ENCODE measurements around the gene SPG11.
"Not testable (repeated sequence)": the region's sequence is repeated elsewhere in the genome, so short reads cannot be mapped to it uniquely, and the experiment has no call there.

Gene SPG11

DNA sequence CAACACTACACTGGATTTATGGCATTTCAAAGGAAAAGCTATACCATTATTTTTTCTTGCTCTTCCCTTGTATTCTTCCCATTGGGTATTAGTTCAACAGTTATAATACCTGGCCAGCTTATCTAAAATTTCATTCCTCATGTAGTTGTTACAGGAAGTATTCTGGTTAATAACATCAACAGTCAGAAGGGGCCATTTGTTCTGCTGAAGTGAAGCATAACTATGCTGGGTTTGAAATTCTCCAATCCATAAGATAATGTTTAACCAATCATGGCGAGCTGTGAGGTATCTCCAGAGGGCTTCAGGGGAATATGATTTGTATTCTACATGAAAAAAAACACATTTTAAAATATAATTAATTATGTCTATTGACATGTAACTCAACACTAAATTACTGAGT lies 43.4 kb downstream of the SPG11 start:
- DNase-seq: no peak

DNA sequence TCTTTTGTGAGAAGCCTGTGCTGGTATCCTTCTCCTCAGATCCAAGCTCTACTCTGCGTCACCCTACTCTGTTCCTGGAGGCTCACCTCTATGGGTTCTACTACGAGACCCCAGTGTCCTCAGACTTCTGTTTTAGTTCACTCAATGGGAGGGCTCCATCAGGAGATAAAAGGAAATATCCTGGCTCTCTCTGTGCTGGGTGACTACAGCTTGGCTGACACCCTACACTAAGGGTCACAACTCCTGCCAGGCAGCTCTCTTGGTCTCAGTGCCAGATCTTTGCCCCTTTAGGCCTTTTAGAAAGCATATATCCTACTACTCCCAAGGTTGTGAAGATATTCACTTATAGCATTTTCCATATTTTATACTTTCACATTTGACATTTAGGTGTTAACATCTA lies 46.5 kb downstream of the SPG11 start:
- no peak for DNase-seq

DNA sequence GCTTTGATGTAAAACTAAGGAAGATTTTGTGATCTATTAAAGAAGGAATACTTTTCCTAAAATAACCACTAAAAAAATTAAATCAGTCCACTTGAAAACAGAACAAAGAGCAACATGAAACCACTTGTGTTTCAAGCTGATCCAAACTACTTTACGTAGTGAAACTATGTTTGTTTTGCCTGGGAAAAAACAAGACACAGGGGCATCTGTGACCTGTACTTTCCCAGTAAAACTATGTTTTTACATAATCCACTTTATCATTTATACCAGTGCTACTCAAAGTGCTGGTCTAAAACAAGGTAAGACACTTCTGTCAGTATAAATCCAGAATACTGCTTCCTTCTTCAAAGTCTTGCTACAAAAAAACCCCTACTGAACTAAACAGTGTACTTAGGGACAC lies 56.7 kb downstream of the SPG11 start:
- no peak for DNase-seq

DNA sequence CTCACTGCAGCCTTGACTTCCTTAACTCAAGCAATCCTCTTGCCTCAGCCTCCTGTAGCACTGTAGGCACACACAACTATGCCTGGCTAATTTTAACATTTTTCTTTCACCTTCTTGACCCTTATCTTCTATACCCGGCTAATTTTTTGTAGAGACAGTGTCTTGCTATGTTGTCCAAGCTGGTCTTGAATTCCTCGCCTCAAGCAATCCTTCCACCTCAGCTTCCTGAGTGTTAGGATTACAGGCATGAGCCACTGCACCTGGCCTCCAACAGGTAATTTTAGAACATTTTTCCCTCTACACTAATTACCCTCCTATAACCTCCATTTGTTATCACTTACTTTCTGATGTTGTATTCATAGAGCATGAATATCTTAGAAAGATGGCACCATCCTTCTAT lies 60.3 kb downstream of the SPG11 start:
- DNase-seq: no peak

DNA sequence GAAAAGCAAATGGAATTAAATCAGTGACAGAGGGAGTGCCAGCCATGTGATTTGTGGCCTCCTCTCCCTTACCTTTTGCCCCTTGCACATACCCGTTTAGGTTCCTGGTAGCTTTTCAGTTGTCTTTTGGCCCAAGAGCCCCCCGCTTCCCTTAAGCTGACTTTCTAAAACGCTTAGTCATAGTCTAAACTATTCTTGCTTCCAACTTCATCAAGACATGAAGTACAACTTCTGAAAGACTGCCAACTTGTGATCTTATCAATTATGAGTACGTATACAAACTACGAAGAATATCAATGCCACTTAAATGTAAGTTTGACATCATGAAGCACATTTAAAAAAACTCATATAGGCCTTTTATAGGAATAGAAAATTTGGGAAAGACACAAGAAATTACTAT lies 64.6 kb downstream of the SPG11 start:
- no peak for DNase-seq

DNA sequence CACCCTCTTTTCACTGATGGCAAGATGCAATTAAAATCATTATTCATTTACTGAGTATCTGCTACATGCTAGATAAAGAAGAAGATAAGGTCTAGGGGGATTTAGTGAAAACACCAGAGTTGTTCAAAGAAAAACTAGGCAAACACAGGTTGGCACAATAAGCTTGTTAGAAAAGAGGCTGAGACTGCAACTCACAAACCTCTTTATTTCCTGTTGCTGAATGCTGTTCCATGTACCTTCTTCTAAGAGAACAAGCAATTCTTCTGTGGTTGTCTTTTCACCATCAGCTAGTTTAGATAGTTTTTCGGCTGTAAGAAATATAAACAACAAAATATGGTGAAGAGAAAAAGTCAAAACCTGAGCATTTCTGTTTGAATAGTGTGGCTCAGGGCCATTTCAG lies 65.4 kb downstream of the SPG11 start:
- DNase-seq: no peak

DNA sequence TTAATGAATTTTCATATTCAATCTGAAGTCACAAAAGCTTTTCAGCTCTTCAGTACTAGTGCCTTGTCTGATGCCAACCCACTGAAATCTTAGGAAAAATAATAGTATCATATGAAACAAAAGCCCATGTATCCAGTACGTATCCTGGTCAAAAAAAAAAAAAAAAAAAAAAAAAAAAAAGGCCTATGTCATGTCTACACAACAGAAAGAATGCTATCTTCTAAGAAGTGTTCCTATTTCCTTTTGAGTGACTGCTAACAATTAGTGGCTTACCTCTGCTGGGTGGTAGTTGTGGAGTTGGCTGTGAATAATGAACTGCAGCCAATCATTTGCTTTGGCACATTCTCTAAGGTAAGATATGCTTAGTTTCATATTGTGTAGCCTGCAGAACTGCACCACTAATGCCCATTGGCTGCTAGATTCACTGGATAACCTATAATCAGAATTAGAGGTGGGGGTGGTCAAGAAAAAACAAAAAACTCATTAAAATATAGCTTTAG lies 66.9 kb downstream of the SPG11 start:
- DNase-seq: no peak

DNA sequence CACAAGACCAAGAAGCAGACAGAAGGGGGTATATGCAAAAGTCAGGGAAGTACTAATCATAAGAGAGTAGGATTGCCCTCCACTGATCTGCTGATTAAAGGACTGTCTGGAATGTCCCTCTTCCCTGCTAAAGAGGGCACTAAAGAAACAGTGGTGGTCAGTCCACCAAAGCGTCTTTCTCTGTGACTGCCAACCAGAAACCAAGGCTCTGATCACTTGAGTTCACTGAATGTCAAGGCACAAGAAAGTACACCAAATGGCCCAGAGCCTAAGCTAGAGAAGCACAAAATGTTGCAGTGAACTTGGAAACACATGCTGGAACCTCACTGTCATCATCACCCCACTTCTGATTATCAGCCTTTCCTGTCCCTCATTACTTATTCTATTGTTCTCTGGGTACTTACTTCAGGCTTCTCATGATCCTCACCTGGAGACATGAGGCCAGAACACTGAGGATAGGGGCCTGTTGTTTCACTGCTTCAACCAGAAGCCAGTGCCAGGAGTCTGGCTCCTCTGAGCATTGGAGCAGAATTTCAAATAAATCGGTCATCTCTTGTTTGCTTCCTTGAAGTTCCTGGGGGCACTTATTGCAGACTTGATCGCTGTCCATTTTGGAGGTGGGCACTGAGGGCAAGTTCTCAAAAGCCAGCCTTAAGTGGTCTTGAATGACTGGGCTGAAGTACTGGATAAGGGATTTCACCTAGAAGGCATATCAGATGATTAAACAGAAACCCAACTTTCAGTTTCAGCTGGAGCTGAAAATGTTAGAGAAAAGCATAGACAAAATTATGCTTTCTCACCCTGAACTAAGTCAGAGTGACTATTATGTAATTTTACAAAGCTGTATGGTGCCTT lies 67.6 kb downstream of the SPG11 start:
- no peak for DNase-seq

DNA sequence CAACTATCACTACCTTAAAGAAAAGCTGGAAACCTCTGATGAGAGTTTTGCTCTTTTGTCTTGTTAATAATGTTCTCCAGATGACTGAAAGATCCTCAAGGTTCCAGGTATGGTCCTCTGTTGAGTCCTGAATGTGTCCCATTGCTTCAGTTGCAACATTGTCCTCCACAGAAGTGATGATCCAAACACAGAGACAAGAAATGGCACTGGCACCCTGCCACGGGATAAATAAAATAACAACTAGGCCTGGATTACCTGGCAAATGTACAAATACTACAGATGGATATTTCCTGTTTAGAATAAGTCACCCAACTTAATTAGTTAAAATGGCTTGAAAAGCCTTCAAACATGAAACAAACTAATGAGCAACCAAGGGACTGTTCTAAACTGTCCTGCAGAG lies 68.2 kb downstream of the SPG11 start:
- no peak for DNase-seq

DNA sequence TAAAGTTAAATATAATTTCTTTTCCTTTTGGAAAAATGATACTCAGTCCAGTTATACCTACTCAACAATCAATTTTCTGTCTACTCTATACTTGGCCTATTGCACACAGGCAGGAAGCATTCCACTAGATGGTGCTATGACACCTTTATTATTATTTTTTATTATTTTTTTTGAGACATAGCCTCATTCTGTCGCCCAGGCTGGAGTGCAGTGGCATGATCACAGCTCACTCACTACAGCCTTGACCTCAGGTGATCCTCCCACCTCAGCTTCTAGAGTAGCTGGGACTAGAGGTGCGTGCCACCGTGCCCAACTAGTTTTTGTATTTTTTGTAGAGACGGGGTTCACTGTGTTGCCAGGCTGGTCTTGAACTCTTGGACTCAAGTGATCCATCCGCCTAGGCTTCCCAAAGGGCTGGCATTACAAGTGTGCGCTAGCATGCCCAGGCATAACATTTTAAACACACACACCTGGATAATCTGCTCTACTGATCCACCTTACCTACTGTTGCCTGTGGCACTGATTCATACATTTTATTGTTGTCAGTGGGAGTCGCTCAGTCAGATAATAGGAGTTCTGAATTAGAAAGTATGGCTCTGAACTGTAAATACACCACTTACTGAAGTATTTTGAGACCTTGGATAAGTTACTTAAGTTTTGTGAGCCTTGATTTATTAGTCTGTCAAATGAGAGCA lies 70.3 kb downstream of the SPG11 start:
- DNase-seq: no peak

DNA sequence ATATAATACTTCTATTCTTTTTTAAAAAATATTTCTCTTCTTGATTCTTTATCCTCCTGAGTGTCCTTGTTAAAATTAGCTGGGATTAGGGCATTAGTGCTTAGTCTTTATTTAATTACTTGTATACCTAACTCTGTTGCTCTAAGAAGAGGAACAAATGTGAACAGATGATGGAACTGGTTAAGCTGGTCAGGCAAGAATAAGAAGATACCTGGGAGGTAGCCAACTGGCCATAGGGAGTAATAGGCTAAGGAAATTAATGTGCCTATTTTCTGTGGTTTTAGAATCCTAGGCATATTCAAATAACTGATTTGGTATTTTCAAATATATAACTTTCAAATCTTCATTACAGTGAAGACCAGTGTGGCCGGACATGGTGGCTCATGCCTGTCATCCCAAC lies 72.1 kb downstream of the SPG11 start:
- DNase-seq: no peak

DNA sequence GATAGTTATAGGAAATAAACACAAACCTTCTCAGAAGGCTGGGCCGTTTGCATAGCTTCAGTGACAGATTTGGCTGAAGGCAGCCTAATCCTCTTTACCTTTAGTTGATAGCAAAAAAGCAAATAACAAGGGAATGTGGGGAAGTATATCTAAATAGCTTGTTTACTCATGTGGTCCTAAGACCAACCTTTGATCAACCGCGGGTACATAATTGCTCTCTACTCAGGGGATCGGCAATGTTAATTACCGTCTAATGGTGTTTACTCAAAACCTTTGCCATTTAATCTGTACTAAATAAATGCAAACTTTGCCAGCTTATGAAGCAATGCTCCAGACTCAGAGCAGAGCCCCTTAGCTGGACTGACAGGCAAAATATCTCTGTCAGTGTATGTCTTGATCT lies 74.9 kb downstream of the SPG11 start:
- DNase-seq: no peak

DNA sequence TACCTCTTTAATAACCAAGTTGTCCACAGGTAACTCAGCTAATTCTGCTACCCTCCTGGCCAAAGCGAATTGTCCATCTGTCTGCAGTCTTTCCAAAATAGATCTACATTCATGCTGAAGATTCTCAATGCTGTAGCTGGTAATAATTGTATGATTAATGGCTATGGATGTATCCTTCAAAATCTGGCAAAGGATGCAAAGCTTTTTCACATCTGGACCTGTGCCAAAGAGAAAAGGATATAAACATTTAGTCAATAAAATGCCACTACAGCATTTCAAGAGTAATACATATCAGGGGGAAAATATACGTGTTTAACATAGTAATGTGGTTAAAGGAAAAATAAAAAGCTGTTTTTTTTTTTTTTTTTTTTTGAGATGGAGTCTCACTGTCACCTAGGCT lies 77.8 kb downstream of the SPG11 start:
- DNase-seq: no peak

DNA sequence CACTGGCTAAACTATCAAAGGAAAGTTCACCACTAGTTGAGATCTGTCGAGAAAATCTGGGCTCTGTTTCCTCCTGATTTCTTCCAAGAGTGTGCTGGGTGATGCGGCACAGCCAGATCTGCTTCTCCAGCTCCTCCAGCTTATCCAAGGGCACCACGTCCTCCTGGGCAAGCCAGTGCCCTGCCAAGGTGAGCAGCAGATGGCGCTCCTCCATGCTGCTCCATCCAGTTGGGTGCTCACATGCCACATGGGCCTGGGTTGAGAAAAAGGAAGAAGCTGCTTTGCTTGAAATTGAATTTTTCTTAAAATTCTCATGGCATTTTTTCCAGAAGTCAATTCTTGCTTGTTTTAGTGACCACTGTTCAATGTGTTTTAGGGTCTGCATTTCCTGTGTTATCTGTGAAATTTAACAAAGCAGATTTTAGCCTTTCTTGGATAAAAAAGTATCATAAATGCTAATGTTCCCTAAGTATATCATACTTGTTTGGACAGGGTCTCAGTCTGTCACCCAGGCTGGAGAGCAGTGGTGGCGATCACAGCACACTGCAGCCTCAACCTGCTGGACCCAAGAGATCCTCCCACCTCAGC lies 79.2 kb downstream of the SPG11 start:
- no peak for DNase-seq

DNA sequence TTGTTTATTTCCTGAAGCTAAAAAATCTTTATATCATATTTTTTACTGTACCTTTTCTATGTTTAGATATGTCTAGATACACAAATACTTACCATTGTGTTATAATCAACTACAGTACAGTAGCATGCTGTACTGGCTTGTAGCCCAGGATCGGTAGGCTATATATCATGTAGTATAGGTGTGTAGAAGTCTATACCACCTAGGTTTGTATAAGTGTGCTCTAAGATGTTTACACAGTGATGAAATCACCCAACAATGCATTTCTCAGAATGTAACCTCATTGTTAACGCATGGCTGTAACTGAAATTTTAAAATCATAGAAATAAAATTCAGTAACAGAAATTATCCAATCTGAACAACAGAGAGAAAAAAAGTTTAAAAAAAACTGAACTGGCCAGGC lies 83.4 kb downstream of the SPG11 start:
- no peak for DNase-seq

DNA sequence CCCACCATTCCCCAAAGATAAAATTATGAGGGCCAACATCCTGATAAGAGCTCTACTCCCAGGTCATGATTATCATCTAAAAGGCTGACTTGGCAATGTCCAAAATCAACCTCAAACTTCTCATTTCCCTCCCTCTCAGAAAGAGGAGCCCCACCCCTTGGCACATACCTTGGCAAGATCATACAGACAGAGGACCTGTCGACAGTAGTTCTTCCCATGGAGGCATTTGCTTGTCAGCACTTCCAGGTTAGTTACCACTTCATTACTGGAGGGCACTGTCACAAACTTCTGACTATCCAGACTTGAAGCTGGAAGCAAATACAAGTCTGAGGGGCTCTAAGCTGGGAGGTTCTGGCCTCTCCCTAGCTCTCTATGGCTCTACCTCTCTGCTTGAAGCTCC lies 88.7 kb downstream of the SPG11 start:
- DNase-seq: no peak

DNA sequence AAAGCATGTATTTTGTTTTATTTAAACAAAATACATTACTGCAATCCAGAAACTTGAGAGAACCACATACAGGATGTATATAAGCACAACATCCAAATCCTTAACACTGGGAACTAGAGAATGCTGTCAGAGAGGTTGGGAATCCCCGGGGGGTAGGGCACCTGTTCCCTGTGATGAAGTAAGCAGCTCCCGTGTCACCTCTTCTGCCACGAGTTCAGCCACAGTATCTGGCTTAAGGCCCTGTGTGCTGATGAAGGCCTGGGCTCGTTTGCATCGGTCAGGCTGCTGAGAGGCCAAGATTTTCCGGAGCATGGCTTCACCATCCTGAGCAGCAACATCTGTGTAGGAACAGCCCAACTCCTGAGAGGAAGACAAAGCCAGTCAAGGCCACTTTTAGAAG lies 90.1 kb downstream of the SPG11 start:
- DNase-seq: no peak

DNA sequence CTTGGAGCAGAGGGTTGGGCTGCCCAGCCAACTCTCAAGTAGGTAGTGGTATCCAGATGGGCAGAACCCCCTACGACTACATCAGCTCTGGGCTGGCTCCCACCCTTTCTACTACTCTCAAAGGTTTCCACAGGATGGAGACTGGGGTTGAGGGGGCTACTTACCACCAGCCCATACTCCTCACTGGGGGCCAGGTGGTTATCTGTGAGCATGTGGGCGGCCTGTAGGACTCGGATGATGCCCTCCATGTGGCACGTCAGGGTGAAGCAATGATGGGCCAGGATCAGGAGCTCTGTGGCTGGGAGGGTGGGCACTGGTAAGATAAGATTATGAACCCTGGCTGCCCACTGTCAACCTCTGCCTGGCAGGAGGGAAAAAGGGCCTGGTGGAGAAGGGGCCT lies 93.1 kb downstream of the SPG11 start:
- DNase-seq: no peak

DNA sequence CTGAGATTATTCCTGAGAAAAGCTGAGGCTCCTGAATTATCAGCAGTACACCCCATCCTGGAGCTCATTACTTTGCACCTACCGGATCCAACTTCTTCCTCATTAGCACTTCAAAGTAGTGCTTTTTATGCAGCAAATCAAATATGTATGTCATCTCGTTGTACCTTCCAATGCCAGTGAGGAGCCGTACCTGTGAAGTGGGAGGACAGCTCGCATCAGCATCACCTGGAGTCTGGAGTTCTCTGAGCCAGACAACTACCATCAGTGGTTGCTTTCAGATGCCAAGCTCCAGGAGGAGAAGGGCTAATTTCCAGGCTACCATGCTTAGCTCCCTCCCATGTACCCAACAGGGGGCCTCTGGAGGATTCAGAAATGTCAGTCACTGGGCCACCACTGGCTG lies 94.1 kb downstream of the SPG11 start:
- DNase-seq: no peak

DNA sequence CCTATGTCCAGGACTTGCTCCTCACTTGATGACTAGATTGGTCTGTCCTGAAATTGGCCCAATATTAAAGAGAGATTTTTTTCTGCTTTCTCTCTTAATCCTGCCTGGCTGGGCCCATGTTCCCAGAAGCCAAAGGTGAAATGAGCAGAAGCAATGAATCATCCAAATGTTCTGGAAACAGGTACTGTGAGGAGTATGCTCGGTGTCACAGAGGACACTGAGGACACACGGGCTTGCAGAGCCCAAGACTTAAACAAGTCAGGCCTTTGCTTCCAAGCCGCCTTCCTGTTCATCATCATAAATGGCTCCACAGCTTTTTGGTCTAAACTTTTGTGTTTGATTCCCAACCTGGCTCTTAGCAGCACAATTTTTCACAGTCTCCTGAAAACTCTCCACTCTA lies 95.1 kb downstream of the SPG11 start:
- no peak for DNase-seq

DNA sequence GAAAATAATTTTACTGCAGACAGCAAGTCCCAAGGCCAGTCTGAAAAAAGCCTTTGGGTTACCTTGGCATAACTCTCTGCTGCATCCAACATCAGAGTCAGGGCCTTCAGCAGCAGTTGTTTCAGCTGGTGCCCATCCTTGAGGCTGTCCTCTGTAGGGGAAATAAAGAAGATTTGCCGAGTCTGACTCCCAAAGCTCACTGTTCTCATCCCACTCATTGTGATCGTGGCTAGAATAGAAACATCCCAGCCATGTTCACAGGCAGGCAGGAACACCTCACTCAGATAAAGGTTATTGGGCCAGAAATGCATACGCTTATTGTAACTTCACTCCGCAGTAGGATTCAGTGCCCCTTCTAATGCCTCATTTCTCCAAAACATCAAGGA lies 97.3 kb downstream of the SPG11 start:
- no peak for DNase-seq

DNA sequence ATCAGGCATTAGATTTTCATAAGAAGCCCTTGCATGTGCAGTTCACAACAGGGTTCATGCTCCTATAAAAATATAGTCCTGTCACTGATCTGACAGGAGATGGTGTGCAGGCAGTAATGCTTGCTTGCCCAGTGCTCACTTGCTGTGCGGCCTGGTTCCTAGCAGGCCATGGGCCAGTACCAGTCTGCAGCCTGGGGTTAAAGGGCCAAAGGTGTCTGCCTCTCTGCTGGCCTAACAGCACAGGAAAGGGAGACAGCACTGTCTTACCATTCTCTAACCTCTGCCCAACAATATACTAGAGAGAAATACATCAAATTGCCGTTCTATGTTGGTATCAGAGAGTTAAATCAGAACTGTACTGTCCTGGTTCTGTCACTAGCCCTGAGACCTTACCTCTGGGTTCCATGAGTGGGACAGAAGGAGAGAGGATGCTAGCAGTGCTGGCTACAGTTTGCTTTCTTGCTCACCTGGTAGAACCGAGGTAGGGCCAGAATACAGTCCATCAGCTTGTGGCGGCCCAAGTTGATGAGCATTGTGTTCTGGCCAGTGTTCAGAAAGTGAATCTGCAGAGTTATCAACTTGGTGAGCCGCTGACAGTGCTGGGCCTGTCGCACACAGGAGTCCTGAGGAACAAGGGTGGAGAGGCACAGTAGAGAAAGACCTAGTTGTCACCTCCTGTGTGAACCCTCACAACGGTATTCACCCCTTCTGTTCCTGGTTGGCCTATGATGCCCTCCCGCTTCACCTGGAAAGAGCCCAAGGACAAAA lies 97.9 kb downstream of the SPG11 start:
- DNase-seq: no peak

DNA sequence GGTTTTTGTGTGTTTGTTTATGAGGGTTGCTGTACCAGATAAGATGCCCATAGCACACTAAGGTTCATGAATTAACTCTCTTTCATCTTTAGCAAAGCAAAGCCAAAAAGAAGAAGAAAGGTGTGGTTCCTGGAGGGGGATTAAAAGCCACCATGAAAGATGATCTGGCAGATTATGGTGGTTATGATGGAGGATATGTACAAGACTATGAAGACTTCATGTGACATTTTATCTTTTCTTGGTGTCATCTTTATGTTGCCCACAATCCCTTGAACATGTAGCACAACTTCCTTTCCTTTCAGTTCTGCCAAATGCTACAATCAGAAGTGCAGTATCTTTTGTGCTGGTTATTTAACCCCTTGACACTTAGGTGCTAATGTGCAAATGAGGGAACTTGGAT lies 102.5 kb downstream of the SPG11 start:
- DNase-seq: not testable (repeated sequence)
